Activated naive CD8-positive, alpha-beta T cell treated with anti-CD3 and anti-CD28 coated beads, Interleukin-2, amount 50 U/mL, for 24 hours (primary cell): ENCODE measurements around the gene KISS1R.
"Not testable (repeated sequence)": the region's sequence is repeated elsewhere in the genome, so short reads cannot be mapped to it uniquely, and the experiment has no call there.

Experiments
- ATAC-seq: fragments of 150-1000 bp; cut with Tn5 transposase; one replicate; pipeline ENCODE4 v1.10.0; 2021
- DNase-seq: peaks from one replicate; pipeline ENCODE4 v3.0.0; 2021
- H3K27ac Mint-ChIP-seq: one replicate; pipeline ENCODE4 v1.8.0; 2021; ENCODE audit warnings: mild to moderate bottlenecking, mixed read lengths
- H3K27me3 Mint-ChIP-seq: one replicate; pipeline ENCODE4 v1.8.0; 2021; ENCODE audit warnings: mixed read lengths
- H3K36me3 Mint-ChIP-seq: one replicate; pipeline ENCODE4 v1.8.0; 2021; ENCODE audit warnings: low read depth, mixed read lengths
- H3K4me1 Mint-ChIP-seq: one replicate; pipeline ENCODE4 v1.8.0; 2021; ENCODE audit warnings: mixed read lengths
- H3K4me3 Mint-ChIP-seq: one replicate; pipeline ENCODE4 v1.8.0; 2021; ENCODE audit warnings: mild to moderate bottlenecking, moderate library complexity, mixed read lengths
- H3K9me3 Mint-ChIP-seq: one replicate; pipeline ENCODE4 v1.8.0; 2021; ENCODE audit warnings: mixed read lengths

KISS1R gene

GRCh38 chr19:876780-877314 is 40.3 kb upstream of the KISS1R start:
- Mint-ChIP-seq H3K9me3 (no peaks in the 10 kb centered on the region), H3K4me3 (no peak overlapping the region), H3K36me3 (no peaks in the 10 kb centered on the region), H3K27ac (no peak overlapping the region), H3K4me1 (peaks cover 8% of the 10 kb centered on the region), H3K27me3 (no peaks in the 10 kb centered on the region)
- ATAC-seq (no peak), DNase-seq (no peak)

GRCh38 chr19:877992-878660 is 39.0 kb upstream of the KISS1R start:
- not testable (repeated sequence) for ATAC-seq

GRCh38 chr19:878751-879561 is 38.2 kb upstream of the KISS1R start:
- not testable (repeated sequence) for H3K27ac Mint-ChIP-seq, DNase-seq, H3K9me3 Mint-ChIP-seq, ATAC-seq, H3K36me3 Mint-ChIP-seq, H3K4me1 Mint-ChIP-seq, H3K27me3 Mint-ChIP-seq, H3K4me3 Mint-ChIP-seq

More at GRCh38 chr19:877992-878660, 39.0 kb upstream of the KISS1R start:
- H3K27ac Mint-ChIP-seq, DNase-seq, H3K4me1 Mint-ChIP-seq, H3K27me3 Mint-ChIP-seq, H3K9me3 Mint-ChIP-seq, H3K4me3 Mint-ChIP-seq, H3K36me3 Mint-ChIP-seq: not testable (repeated sequence)

GRCh38 chr19:879711-880438 is 37.3 kb upstream of the KISS1R start:
- no peaks in the 10 kb centered on the region for H3K36me3 Mint-ChIP-seq

GRCh38 chr19:881385-882071 is 35.6 kb upstream of the KISS1R start:
- H3K4me3 Mint-ChIP-seq, result no peak overlapping the region
- DNase-seq (no peak), ATAC-seq (no peak)
- no peaks in the 10 kb centered on the region for H3K36me3 Mint-ChIP-seq
- H3K9me3 Mint-ChIP-seq, result no peaks in the 10 kb centered on the region
- no peaks in the 10 kb centered on the region for H3K27me3 Mint-ChIP-seq
- no peaks in the 10 kb centered on the region for H3K4me1 Mint-ChIP-seq
- no peak overlapping the region for H3K27ac Mint-ChIP-seq

More at GRCh38 chr19:879711-880438, 37.3 kb upstream of the KISS1R start:
- DNase-seq (no peak), ATAC-seq (no peak)
- no peaks in the 10 kb centered on the region for H3K27me3 Mint-ChIP-seq
- no peak overlapping the region for H3K4me3 Mint-ChIP-seq
- H3K4me1 Mint-ChIP-seq, result no peaks in the 10 kb centered on the region
- H3K9me3 Mint-ChIP-seq, result no peaks in the 10 kb centered on the region
- no peak overlapping the region for H3K27ac Mint-ChIP-seq

GRCh38 chr19:882871-883497 is 34.1 kb upstream of the KISS1R start:
- no peak overlapping the region for H3K4me3 Mint-ChIP-seq
- H3K36me3 Mint-ChIP-seq, result no peaks in the 10 kb centered on the region
- ATAC-seq (no peak), DNase-seq (no peak)
- peaks cover 4% of the 10 kb centered on the region for H3K4me1 Mint-ChIP-seq
- H3K9me3 Mint-ChIP-seq, result no peaks in the 10 kb centered on the region
- no peak overlapping the region for H3K27ac Mint-ChIP-seq
- no peaks in the 10 kb centered on the region for H3K27me3 Mint-ChIP-seq

GRCh38 chr19:883661-884211 is 33.4 kb upstream of the KISS1R start:
- Mint-ChIP-seq H3K9me3 (no peaks in the 10 kb centered on the region), H3K4me1 (peaks cover 6% of the 10 kb centered on the region), H3K27ac (no peak overlapping the region), H3K36me3 (no peaks in the 10 kb centered on the region), H3K27me3 (no peaks in the 10 kb centered on the region), H3K4me3 (no peak overlapping the region)
- no peak for ATAC-seq
- DNase-seq, result no peak

- no peak for DNase-seq
- no peak overlapping the region for H3K4me3 Mint-ChIP-seq
Measured at GRCh38 chr19:884420-885211, 32.5 kb upstream of the KISS1R start.

GRCh38 chr19:885536-886224 is 31.5 kb upstream of the KISS1R start:
- Mint-ChIP-seq H3K9me3 (no peaks in the 10 kb centered on the region), H3K36me3 (no peaks in the 10 kb centered on the region), H3K4me1 (peaks cover 6% of the 10 kb centered on the region)

More at GRCh38 chr19:884420-885211, 32.5 kb upstream of the KISS1R start:
- Mint-ChIP-seq H3K36me3 (no peaks in the 10 kb centered on the region), H3K9me3 (no peaks in the 10 kb centered on the region), H3K27me3 (no peaks in the 10 kb centered on the region), H3K27ac (no peak overlapping the region), H3K4me1 (peaks cover 6% of the 10 kb centered on the region)
- ATAC-seq, result no peak

GRCh38 chr19:887072-887471 is 30.1 kb upstream of the KISS1R start:
- peaks cover 10% of the 10 kb centered on the region for H3K4me1 Mint-ChIP-seq
- no peak overlapping the region for H3K4me3 Mint-ChIP-seq
- DNase-seq (no peak), ATAC-seq (no peak)
- no peaks in the 10 kb centered on the region for H3K9me3 Mint-ChIP-seq
- no peaks in the 10 kb centered on the region for H3K27me3 Mint-ChIP-seq
- H3K36me3 Mint-ChIP-seq, result no peaks in the 10 kb centered on the region
- H3K27ac Mint-ChIP-seq, result no peak overlapping the region

More at GRCh38 chr19:885536-886224, 31.5 kb upstream of the KISS1R start:
- Mint-ChIP-seq H3K27me3 (no peaks in the 10 kb centered on the region), H3K27ac (no peak overlapping the region), H3K4me3 (no peak overlapping the region)
- ATAC-seq, result no peak
- DNase-seq, result no peak

- H3K27me3 Mint-ChIP-seq, result no peaks in the 10 kb centered on the region
- no peaks in the 10 kb centered on the region for H3K36me3 Mint-ChIP-seq
- no peak overlapping the region for H3K27ac Mint-ChIP-seq
- no peak overlapping the region for H3K4me3 Mint-ChIP-seq
- ATAC-seq (no peak), DNase-seq (no peak)
- H3K4me1 Mint-ChIP-seq, result peaks cover 12% of the 10 kb centered on the region
- H3K9me3 Mint-ChIP-seq, result no peaks in the 10 kb centered on the region
Measured at GRCh38 chr19:887599-887998, 29.5 kb upstream of the KISS1R start.

GRCh38 chr19:888581-889385 is 28.4 kb upstream of the KISS1R start:
- Mint-ChIP-seq H3K4me3 (no peak overlapping the region), H3K27ac (no peak overlapping the region), H3K36me3 (peaks cover 4% of the 10 kb centered on the region), H3K27me3 (no peaks in the 10 kb centered on the region), H3K4me1 (peaks cover 18% of the 10 kb centered on the region), H3K9me3 (no peaks in the 10 kb centered on the region)
- DNase-seq (peak; percentile 31), ATAC-seq (no peak)
